HG02970 (cell line): ENCODE measurements around the gene CADM1.

Experiments
- ATAC-seq: cut with Tn5 transposase; IDR thresholded peaks from one replicate; pipeline ENCODE4 v1.9.1; 2021; ENCODE audit warnings: mild to moderate bottlenecking, moderate library complexity, moderate number of reproducible peaks; ENCODE audit not compliant: unreplicated experiment, low FRiP score

The CADM1 gene

DNA sequence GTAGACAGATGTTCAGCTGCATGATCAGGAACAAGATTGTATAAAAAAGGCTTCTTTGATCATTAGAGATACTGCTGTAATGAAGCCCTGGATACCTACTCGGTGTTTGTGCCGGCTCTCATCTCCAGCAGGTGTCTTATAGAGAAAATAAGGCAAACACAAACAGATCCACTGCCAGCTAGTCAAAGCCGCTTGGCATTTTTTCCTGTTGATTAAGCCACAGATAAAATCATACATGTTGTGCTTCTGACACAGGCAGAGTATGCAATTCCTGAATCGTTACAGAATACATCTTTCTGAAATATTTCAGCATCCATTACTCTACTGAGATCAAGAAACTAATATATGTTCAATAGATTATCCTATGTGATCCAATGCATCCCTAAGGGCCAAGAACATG is 206.9 kb downstream of the CADM1 start:
- no peak for ATAC-seq

- ATAC-seq = no peak
Observed at GRCh38 chr11:115291325-115291724, 212.9 kb downstream of the CADM1 start.

DNA sequence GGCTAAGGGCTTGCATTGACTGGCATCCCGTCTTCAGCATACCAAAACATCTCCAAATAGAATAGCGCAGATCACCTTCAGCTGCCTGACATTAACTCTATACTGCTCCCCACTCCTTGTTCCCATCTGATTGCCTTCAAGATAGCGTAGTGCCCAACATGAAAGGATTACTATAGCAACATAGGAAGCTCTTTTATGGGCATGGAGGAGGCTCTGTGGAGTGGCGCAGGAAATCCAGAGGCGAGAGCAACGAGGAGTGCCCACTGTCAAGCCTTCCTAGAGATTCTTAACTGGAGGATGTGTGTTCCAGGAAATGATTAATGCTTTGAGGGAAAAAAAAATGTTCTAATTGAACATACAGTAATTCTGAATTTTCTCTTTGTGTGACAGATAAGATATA is 213.3 kb downstream of the CADM1 start:
- no peak for ATAC-seq

GRCh38 chr11:115290479-115290878 is 213.7 kb downstream of the CADM1 start:
- ATAC-seq = no peak

DNA sequence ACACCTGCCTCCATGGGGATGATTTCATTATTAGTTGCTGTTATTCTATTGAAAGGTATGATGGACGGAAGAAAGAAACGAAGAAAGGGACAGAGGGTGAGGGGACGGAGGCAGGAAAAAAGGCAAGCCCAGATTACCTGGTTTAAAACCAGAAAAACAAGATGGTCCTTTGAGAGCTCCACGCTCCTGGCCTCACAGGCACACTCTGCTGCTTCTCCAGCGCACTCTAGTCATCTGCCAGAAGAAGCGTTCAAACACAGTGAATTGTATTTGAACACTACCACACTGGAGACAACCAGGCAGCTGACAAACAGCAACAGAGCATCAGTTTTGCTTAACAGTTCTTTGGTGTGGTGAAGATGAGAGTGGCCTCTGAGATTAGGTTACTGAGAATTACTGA is 216.9 kb downstream of the CADM1 start:
- no peak for ATAC-seq

DNA sequence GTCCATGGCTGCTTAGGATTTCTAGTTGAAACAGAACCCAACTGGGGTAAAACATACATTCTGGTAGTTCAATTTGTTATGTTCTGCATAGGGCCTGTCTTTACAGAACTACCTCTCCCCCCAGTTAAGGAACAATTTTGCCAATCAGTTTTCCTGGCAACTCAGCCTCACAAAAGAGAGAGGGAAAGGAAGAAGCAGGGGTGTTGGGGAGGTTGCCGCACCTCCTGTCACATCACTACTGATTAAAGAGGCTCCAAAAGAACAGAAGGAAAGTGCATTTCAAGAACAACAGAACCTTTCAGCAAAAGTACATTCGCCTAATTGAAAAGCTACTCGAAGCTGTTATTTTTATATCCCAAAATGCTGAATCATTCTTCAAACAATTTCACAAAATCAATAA is 217.6 kb downstream of the CADM1 start:
- no peak for ATAC-seq

DNA sequence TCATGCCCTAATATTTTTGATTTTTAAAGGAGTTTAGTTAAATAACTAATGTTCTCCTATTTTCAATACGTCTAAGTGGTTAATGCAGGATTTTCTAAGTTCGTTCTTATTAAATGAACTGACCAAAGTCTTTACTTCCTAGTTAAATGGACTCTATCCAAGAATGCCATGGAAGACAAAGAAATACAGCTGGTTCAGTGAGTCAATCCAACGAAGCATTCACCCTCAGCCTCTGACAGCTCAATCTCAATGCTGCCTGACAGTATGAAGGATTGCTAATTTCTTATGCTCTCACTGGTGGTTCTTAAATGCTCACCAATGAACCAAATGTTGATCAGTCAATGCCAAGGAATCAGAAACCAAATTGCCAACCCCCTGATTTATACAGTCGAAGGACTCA is 219.4 kb downstream of the CADM1 start:
- ATAC-seq = no peak

GRCh38 chr11:115282923-115283322 is 221.3 kb downstream of the CADM1 start:
- ATAC-seq = no peak

DNA sequence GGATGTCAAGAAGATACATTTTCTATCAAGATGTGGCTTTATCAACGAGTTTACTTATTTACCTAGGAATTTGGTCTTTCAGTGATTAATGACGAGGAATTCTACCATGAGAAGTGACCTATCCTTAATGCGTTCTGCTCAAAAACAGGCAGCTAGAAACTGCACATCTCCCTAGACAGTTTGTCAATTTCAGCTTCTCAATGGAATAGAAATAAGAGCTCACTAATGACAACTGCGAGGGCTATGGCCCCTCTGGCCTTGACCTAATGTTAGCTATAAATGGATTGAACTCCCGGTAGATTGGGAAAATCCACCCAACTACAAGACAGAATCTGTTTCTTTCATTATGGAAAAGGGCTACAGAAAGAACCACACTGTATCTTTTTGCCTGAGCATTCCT is 223.4 kb downstream of the CADM1 start:
- no peak for ATAC-seq

GRCh38 chr11:115279813-115280761 is 224.1 kb downstream of the CADM1 start:
- no peak for ATAC-seq

- ATAC-seq = no peak
Observed at GRCh38 chr11:115276799-115277198, 227.4 kb downstream of the CADM1 start.

- ATAC-seq = no peak
Observed at GRCh38 chr11:115276191-115276590, 228.0 kb downstream of the CADM1 start.

GRCh38 chr11:115275045-115275444 is 229.2 kb downstream of the CADM1 start:
- no peak for ATAC-seq

GRCh38 chr11:115272925-115273324 is 231.3 kb downstream of the CADM1 start:
- ATAC-seq = no peak

GRCh38 chr11:115271643-115272042 is 232.6 kb downstream of the CADM1 start:
- ATAC-seq = no peak

- ATAC-seq = no peak
Observed at GRCh38 chr11:115269191-115269950, 234.8 kb downstream of the CADM1 start.

- ATAC-seq = no peak
Observed at GRCh38 chr11:115267871-115268270, 236.3 kb downstream of the CADM1 start.

DNA sequence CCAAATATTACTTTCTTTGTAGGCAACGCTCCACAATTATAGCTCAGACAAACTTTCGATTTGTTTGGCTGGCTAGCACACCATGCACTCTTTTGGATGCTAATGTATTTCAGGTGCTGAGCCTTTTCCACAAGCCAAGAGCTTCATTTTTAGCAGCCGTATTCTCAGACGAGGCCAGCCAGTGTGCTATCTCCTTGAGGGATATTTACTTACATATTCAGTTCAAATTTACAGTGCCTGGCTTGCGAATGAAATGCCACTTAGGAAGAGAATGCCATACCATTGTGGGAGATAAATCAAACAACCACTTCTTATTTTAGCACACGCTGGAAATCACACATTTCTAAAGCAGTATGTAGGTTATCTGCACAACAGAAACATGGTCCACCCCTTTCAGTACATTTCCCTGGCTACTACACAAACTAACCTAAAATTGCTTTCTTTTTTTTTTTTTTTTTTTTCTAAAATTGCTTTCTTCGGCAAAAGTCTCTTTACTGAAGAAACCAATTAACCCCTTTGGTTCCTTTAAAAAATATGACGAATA is 236.9 kb downstream of the CADM1 start:
- no peak for ATAC-seq

DNA sequence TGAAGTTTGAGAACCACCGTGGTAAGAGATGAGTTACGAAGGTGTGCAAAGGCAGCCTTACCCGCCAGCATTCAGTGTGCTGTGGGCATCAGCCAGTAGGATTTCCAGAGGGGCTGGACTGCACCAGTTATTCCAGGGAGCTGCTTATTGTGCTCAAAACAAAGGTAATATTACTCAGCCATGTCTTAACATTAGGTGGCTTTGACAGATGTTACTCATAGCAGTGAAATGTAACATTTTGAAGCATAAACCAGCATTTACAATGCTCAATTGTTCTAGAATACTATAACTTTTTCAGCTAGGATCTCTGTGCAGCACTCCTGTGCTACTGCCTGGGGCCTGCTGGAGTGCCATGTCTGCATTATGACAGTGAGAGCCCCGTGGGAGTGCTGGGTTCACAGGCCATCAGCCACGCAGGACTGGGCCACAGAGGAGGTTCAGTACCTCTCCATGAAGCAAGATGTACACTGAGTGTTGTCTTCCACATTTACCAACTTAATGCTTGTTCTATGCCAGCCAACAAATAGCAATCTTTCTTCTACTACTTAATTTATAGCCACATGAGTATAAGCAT is 238.1 kb downstream of the CADM1 start:
- no peak for ATAC-seq

DNA sequence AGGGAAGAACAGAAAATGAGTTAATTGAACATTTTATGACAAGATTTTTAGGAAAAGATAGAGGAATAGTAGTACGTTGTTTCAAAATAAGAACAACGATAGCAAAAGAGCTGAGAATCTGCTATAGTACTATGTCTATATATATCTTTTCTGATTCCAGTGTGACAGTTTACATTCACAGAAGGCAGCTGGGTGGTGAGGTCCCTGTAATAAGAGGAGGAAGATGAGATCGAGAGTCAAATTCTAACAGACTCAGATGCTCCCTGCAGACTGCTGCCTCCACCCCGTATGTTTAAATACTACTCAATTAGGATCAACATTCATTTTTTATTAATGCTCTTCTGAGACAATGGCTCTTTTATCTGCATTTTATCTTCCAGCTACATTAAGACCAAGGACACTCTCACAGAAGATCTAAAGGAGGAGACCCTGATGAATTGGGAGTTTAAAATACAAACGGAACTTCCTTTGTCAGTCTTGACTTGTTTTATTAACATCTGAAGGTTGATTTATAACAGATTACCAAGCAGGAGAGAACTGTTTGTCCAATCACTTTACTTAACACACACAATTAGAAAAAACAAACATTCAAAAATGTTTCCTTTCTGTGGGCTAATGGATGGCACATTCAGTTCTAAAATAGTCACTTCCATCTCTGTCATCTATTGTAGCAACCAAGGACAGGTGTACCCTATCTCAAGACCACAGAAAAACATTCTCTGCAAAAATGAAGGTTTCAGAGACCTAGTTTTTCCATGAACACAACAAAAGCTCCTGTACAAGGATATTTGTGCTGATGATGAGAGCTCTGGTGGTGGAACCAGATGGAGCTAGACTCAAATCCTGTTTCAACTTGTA is 240.2 kb downstream of the CADM1 start:
- ATAC-seq = no peak
